GM18502 (cell line): ENCODE measurements around the gene MYO5C.
A peak's percentile ranks its signal among the peaks of the same experiment; 100 is the strongest.
"Not testable (repeated sequence)": the region's sequence is repeated elsewhere in the genome, so short reads cannot be mapped to it uniquely, and the experiment has no call there.

Experiments
- ATAC-seq: cut with Tn5 transposase; IDR thresholded peaks from one replicate; pipeline ENCODE4 v1.9.1; 2021; ENCODE audit warnings: mild to moderate bottlenecking; ENCODE audit not compliant: unreplicated experiment, poor library complexity

MYO5C gene

DNA sequence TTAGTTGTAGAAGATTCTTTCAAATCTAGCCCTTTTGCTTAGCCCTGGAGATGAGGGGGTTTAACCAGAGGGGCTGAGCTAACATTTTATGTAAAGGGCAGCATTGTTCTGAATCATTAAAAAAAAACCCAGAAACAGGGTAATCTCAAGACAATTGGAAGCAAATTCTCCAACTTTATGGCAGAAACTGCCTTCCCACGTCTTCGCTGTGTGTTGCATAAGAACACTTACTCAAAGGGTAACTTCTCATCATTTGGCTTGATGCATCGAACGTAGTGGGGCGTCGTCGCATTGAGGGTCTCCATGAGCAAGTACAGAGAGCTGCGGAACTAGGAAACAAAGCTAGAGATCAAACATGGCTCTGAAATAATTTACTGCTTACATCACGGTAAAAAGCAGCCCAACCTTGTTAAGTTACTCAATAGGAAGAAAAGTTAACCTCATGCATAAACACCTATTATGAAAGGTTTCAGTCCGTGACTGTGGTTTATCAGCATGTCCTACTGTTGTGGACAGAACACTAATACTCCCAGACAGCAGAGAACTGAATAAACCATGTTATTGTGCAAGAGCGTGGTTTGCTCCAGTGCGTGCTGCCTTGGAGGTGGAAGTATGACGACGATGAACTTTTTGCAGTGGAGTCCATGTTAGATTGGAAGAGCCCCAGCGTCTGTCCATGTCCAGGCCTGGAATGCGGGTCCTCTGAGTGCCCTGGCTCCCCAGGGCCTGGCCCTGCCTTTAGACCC is 48.7 kb downstream of the MYO5C start:
- ATAC-seq = no peak

DNA sequence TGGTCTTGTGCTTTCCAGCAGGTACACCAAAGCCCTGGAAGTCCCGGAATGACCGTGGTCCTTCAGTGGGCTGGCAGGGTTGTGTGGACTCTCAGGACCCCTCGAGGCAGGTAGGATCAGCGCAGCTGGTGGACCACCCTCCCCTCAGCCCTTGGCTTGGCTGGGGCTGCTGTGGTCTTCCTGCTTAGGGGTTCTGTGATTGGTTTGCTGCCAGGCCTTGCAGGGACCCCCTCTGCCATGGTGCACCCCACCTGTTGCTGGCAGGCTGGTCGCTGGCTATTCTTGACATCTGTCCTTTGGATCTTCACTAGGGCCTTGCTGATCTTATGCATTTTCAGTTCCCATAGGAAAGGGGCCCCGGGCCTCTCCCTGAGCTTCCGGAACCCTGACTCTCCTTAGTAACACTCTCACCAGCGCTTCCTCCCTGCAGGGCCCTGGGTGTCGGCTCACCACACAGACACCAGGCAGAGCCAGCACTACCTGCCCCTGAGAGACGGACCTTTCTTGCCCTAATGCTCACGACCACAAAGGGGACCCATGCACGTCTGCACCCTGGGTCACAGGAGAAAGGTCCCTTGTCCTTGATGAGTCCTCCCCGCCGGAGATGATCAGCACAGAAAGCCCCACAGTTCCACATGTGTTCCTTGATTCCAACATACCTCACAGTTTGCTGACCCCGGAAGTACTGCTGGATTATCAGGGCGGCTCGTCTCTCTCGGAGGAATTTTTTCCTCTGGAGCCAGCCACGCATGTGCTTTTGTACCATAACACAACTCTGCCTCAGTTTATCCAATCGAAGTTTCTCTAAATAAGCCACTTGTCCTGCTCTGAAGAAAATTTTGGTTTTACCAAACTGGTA is 51.7 kb downstream of the MYO5C start:
- no peak for ATAC-seq

- ATAC-seq = no peak
These were observed 52.3 kb downstream of the MYO5C start for GRCh38 chr15:52243286-52243685.

DNA sequence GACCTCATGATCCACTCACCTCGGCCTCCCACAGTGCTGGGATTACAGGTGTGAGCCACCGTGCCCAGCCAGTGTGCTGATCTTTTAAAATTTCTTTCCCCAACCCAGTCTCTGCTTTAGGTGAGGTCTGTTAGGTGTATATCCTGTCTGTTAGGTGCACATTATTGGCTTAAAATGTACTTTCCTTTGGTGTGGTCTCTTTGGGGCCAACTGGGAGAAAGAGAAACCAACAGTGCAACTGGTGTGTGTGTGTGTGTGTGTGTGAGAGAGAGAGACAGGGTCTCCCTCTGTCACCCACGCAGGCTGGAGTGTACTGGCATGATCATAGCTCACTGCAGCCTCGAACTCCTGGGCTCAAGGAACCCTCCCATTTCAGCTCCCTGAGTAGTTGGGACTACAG is 54.1 kb downstream of the MYO5C start:
- no peak for ATAC-seq

- ATAC-seq = no peak
These were observed 55.4 kb downstream of the MYO5C start for GRCh38 chr15:52240166-52240565.

GRCh38 chr15:52238989-52239525 is 56.5 kb downstream of the MYO5C start:
- not testable (repeated sequence) for ATAC-seq

GRCh38 chr15:52238149-52238548 is 57.5 kb downstream of the MYO5C start:
- no peak for ATAC-seq

GRCh38 chr15:52236013-52236412 is 59.6 kb downstream of the MYO5C start:
- no peak for ATAC-seq

- ATAC-seq = peak; percentile 47
These were observed 60.7 kb downstream of the MYO5C start for GRCh38 chr15:52234596-52235541.

DNA sequence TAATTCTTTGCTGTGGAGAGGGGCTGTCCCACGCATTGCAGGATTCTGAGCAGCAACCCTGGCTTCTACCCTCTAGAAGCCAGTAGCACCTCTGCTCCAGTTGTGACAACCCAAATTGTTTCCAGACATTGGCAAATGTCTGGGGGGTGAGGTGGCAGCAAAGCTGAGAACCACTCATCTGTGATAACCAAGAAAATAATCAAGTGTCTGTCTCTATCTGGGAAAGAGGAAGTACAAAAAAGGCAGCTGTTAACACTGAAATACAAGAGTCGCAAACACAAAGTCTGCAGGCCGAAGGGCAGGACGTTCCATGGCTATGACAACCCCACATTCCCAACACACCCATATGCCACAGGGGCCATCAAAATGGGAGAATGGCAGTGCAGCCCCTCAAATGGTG is 62.2 kb downstream of the MYO5C start:
- ATAC-seq = peak; percentile 37

- peak; percentile 61 for ATAC-seq
These were observed 63.3 kb downstream of the MYO5C start for GRCh38 chr15:52232327-52232726.

- no peak for ATAC-seq
These were observed 65.5 kb downstream of the MYO5C start for GRCh38 chr15:52230073-52230472.

DNA sequence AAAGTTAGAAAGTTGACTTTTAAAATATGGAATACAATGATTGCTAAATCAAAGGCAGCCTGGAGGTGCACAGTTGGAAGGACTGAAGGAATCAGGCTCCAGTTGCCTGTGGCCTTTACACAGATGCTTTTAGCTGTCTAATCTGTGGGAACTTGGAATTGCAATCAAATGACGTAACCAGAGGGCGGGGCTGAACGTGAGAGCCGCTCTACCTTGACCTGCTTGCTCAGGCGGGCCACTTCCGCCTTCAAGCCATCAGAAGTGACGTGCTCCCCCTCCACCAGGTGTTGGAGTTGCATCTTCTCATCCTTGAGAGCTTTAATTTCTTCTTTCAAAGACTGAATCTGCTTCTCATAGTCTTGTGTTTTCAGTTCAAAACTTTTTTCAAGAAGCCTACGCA is 66.7 kb downstream of the MYO5C start:
- no peak for ATAC-seq

DNA sequence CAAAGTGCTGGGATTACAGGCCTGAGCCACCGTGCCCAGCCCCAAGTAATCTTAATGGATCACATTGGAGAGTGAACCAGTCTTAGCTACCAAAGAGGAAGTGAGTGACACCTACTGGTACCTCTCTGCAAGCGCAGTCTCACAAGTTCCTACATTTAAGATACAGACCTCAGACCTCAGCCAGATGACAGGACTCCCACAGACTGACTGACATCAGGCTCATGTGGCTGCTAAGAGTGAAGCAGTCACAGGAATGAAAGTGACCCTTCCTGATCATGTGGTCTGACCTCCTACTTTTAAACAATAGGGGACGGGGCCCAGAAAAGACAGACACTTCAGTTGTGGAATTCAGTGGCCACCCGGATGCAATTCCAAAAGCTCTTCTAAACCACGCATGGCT is 68.1 kb downstream of the MYO5C start:
- ATAC-seq = peak; percentile 86

GRCh38 chr15:52225230-52225629 is 70.4 kb downstream of the MYO5C start:
- no peak for ATAC-seq

DNA sequence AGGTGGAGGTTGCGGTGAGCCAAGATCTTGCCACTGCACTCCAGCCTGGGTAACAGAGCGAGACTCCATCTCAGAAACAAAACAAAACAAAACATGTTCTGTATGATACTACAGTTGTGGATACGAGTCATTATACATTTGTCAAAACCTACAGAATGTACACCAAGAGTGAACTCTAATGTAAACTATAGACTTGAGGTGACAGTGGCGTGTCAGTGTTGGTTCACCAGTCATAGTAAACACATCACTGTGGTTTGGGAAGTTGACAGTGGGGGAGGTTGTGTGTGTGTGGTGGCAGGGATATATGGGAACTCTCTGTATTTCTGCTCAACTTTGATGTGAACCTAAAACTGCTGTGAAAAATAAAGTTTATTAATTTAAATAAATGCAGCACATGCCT is 71.4 kb downstream of the MYO5C start:
- no peak for ATAC-seq

GRCh38 chr15:52221730-52222129 is 73.9 kb downstream of the MYO5C start:
- no peak for ATAC-seq

- ATAC-seq = no peak
These were observed 74.5 kb downstream of the MYO5C start for GRCh38 chr15:52220937-52221660.

- no peak for ATAC-seq
These were observed 75.4 kb downstream of the MYO5C start for GRCh38 chr15:52220251-52220650.

- ATAC-seq = no peak
These were observed 76.8 kb downstream of the MYO5C start for GRCh38 chr15:52218816-52219215.
